PC-3 (cell line): ENCODE measurements around the gene PPM1B. TPM values are rescaled to one million over a fixed set of nuclear protein-coding genes. Genes with fewer than 3 reads are reported as not detected.

Experiments
- ATAC-seq: fragments of 200-7000 bp; cut with Tn5 transposase; 2 replicates; pipeline ENCODE4 v1.9.1; 2020; ENCODE audit warnings: mild to moderate bottlenecking, moderate library complexity
- BruUV-seq: library from RNA; stranded (reverse); fragments of 400-500 nt; replicated peaks from 2 replicates; lab custom pipeline; 2021; lab: Mats Ljungman, UMichigan
- CTCF ChIA-PET: fragments of 300-600 bp; sonication (Branson Sonifier 250); formaldehyde crosslinking; loops from one replicate; lab custom pipeline; 2022; ENCODE audit warnings: antibody characterized with exemption; lab: Charles Lee
- POLR2A ChIA-PET: fragments of 300-600 bp; sonication (Branson Sonifier 250); formaldehyde crosslinking; loops from one replicate; lab custom pipeline; 2022; ENCODE audit warnings: antibody characterized with exemption; ENCODE audit not compliant: unreplicated experiment; lab: Charles Lee
- DNase-seq: peaks from one replicate; pipeline ENCODE4 v3.0.0-alpha.2; 2015
- H2AFZ ChIP-seq: fragments of 300-600 bp; sonication (generic); 2 replicates; pipeline ENCODE4 v1.6.0; 2016; ENCODE audit warnings: antibody characterized with exemption, low read length
- H3F3A ChIP-seq: fragments of 300-600 bp; sonication (generic); one replicate; pipeline ENCODE4 v1.6.0; 2017; ENCODE audit warnings: antibody characterized with exemption, low read length, control low read depth, mild to moderate bottlenecking; ENCODE audit not compliant: unreplicated experiment
- H3K27ac ChIP-seq: fragments of 300-600 bp; sonication (generic); 2 replicates; pipeline ENCODE4 v1.5.1; 2016; ENCODE audit warnings: mild to moderate bottlenecking, low read length
- H3K27me3 ChIP-seq: fragments of 300-600 bp; sonication (generic); 2 replicates; pipeline ENCODE4 v1.6.1; 2016; ENCODE audit warnings: low read length, mixed read lengths
- H3K36me3 ChIP-seq: fragments of 300-600 bp; sonication (generic); 2 replicates; pipeline ENCODE4 v1.6.1; 2016; ENCODE audit warnings: low read depth, mixed run types, low read length, mixed read lengths
- H3K4me1 ChIP-seq: fragments of 300-600 bp; sonication (generic); 2 replicates; pipeline ENCODE4 v1.5.1; 2016; ENCODE audit warnings: low read length; ENCODE audit not compliant: insufficient read depth
- H3K4me2 ChIP-seq: fragments of 300-600 bp; sonication (generic); 2 replicates; pipeline ENCODE4 v1.6.0; 2016; ENCODE audit warnings: low read length
- H3K4me3 ChIP-seq: fragments of 300-600 bp; sonication (generic); 2 replicates; pipeline ENCODE4 v1.5.1; 2016; ENCODE audit warnings: mild to moderate bottlenecking, low read length, mixed read lengths
- H3K79me2 ChIP-seq: fragments of 300-600 bp; sonication (generic); 2 replicates; pipeline ENCODE4 v1.6.1; 2017; ENCODE audit warnings: low read length, mixed read lengths
- H3K9ac ChIP-seq: fragments of 300-600 bp; sonication (generic); 2 replicates; pipeline ENCODE4 v1.6.0; 2016; ENCODE audit warnings: mild to moderate bottlenecking, low read length
- H3K9me2 ChIP-seq: fragments of 300-600 bp; sonication (generic); replicated peaks from 2 replicates; pipeline ENCODE4 v1.6.1; 2016; ENCODE audit warnings: mixed run types, low read length, mixed read lengths
- H3K9me3 ChIP-seq: fragments of 300-600 bp; sonication (generic); 2 replicates; pipeline ENCODE4 v1.6.1; 2016; ENCODE audit warnings: low read length, mixed read lengths
- H4K20me1 ChIP-seq: fragments of 300-600 bp; sonication (generic); 2 replicates; pipeline ENCODE4 v1.6.1; 2016; ENCODE audit warnings: low read length, mixed read lengths
- EZH2 ChIP-seq: fragments of 300-600 bp; sonication (generic); IDR thresholded peaks from one replicate; pipeline ENCODE4 v1.6.1; 2017; ENCODE audit warnings: antibody characterized with exemption, mild to moderate bottlenecking, low read length; ENCODE audit not compliant: unreplicated experiment
- EZH2phosphoT487 ChIP-seq: fragments of 300-600 bp; sonication (generic); IDR thresholded peaks from 2 replicates; pipeline ENCODE4 v1.6.1; 2018; ENCODE audit warnings: mild to moderate bottlenecking, antibody characterized with exemption, low read length, borderline replicate concordance
- intact Hi-C: fragments of 100-400 bp; cut with micrococcal nuclease; formaldehyde crosslinking; loops from 2 replicates; pipeline ENCODE4 v1.9.0; 2023
- total RNA-seq: library from RNA; depleted of rRNA; stranded (reverse); fragments of >200 nt; gene quantifications from 2 replicates; pipeline ENCODE4 v1.2.3, GENCODE V29; 2014
- TF ChIP-seq, protein P1 (sequence below): fragments of 300-600 bp; sonication (generic); conservative IDR thresholded peaks from 2 replicates; pipeline ENCODE4 v1.5.1; 2017; ENCODE audit warnings: antibody characterized with exemption, low read depth, mild to moderate bottlenecking, low read length

Gene PPM1B
- total RNA-seq, 1 experiment from 2014 or later, result 17.6 TPM

DNA sequence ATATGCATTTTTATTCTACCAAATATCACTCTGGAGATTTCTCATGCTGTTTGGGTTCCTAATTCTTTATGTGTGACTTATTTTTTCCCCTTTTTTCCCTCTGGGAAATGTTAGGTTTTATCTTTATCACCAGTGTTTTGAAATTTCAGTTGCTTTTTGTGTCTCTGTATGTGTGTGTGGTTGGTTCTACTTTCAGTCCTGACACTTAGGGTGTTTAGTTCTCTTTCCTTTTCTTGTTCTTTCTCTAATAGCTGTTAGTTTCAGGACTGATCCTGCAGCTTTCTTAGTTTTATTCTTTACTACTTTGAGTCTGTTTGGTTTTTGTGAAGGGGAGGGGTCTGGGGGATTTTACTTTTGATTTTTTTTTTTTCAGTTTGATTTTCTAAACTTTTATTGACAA, 23.1 kb downstream of the PPM1B start:
- intact Hi-C loops, result loop anchor here (5.0 kb wide), 1 partner anchor 41 kb away; no protein-coding TSS in a partner anchor
- Histone ChIP-seq H3K4me2 (no peak overlapping the region), H3K9me3 (no peaks in the 10 kb centered on the region), H3K79me2 (peaks cover 28% of the 10 kb centered on the region), H3K36me3 (no peaks in the 10 kb centered on the region), H3K27ac (no peak overlapping the region), H3F3A (no peaks in the 10 kb centered on the region), H3K9me2 (no peaks in the 10 kb centered on the region), H3K4me1 (no peaks in the 10 kb centered on the region), H4K20me1 (no peaks in the 10 kb centered on the region), H2AFZ (no peak overlapping the region), H3K9ac (no peak overlapping the region), H3K27me3 (no peaks in the 10 kb centered on the region), H3K4me3 (no peak overlapping the region)
- ATAC-seq (no peak), DNase-seq (no peak)
- TF ChIP-seq, protein P1, sequence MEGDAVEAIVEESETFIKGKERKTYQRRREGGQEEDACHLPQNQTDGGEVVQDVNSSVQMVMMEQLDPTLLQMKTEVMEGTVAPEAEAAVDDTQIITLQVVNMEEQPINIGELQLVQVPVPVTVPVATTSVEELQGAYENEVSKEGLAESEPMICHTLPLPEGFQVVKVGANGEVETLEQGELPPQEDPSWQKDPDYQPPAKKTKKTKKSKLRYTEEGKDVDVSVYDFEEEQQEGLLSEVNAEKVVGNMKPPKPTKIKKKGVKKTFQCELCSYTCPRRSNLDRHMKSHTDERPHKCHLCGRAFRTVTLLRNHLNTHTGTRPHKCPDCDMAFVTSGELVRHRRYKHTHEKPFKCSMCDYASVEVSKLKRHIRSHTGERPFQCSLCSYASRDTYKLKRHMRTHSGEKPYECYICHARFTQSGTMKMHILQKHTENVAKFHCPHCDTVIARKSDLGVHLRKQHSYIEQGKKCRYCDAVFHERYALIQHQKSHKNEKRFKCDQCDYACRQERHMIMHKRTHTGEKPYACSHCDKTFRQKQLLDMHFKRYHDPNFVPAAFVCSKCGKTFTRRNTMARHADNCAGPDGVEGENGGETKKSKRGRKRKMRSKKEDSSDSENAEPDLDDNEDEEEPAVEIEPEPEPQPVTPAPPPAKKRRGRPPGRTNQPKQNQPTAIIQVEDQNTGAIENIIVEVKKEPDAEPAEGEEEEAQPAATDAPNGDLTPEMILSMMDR, result no peak
- no peak for TF ChIP-seq EZH2phosphoT487
- TF ChIP-seq EZH2, result no peak
- no TSS peak for BruUV-seq
- ChIA-PET CTCF (no interaction called here), POLR2A (no interaction called here)

DNA sequence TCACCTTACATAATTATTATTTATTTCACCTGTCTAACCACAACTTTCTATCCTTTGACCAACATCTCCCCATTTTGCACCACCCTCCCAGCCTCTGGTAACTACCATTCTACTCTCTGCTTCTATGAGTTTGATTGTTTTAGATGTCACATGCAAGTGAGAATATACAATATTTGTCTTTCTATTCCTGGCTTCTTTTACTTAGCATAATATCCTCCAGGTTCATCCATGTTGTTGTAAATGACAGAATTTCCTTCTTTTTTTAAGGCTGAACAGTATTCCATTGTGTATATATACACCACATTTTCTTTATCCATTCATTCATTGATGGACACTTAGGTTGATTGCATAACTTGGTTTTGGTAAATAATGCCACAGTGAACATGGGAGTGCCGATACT, 24.0 kb downstream of the PPM1B start:
- H3K79me2 ChIP-seq, result peaks cover 19% of the 10 kb centered on the region
- no peaks in the 10 kb centered on the region for H4K20me1 ChIP-seq
- H3K36me3 ChIP-seq, result no peaks in the 10 kb centered on the region
- H3K9me3 ChIP-seq, result no peaks in the 10 kb centered on the region
- H3K4me2 ChIP-seq, result no peak overlapping the region
- no peak overlapping the region for H3K27ac ChIP-seq
- ATAC-seq (no peak), DNase-seq (no peak)
- intact Hi-C loops, result loop anchor here (5.0 kb wide), 1 partner anchor 40 kb away; no protein-coding TSS in a partner anchor
- POLR2A ChIA-PET, result no interaction called here
- no peak overlapping the region for H2AFZ ChIP-seq
- H3K4me3 ChIP-seq, result no peak overlapping the region
- no peak for TF ChIP-seq EZH2phosphoT487
- TF ChIP-seq EZH2, result no peak
- CTCF ChIA-PET, result no interaction called here
- no peaks in the 10 kb centered on the region for H3K4me1 ChIP-seq
- H3K9me2 ChIP-seq, result no peaks in the 10 kb centered on the region
- no peak overlapping the region for H3K9ac ChIP-seq
- H3K27me3 ChIP-seq, result no peaks in the 10 kb centered on the region
- no TSS peak for BruUV-seq
- H3F3A ChIP-seq, result no peaks in the 10 kb centered on the region

DNA sequence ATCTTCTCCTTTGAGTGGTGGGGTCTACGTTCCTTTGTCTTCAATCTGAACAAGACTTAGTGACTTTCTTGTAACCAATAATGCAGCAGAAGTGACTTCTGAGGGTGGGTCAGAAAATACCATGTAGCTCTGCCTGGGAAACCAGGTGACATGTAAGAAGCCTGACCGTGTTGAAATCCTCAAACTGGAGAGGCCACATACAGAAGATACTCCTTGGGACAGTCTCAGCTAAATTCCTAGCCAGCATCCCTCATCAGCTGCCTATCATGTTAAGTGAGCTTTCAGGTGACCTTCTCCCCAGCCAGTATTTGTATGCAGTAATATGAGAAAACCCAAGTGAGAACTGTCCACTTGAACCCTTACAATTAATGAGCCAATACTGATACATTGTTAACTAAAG, 27.0 kb downstream of the PPM1B start:
- DNase-seq, result no peak
- POLR2A ChIA-PET, result no interaction called here

More for the DNA sequence above, 27.0 kb downstream of the PPM1B start:
- Histone ChIP-seq H3K9me2 (no peaks in the 10 kb centered on the region), H3K27ac (no peak overlapping the region), H3K36me3 (no peaks in the 10 kb centered on the region), H2AFZ (no peak overlapping the region), H3K4me3 (no peak overlapping the region), H3K4me2 (no peak overlapping the region), H3K9ac (no peak overlapping the region), H3K4me1 (no peaks in the 10 kb centered on the region), H3K27me3 (no peaks in the 10 kb centered on the region), H3F3A (no peaks in the 10 kb centered on the region), H3K79me2 (peaks cover 3% of the 10 kb centered on the region; the same call in 1 of the 2 replicates), H3K9me3 (no peaks in the 10 kb centered on the region), H4K20me1 (0 out of 2 replicates have a peak, but pooled peaks cover 3% of the 10 kb centered on the region)
- TF ChIP-seq, protein P1, result no peak
- TF ChIP-seq EZH2phosphoT487 (no peak), EZH2 (no peak)
- intact Hi-C loops, result no loop called here
- CTCF ChIA-PET, result no interaction called here
- BruUV-seq, result no TSS peak
- no peak for ATAC-seq
